T-helper 2 cell treated with Interferon-gamma antibody and Interleukin-4, amounts not matched to agents 5 μg/mL and 100 μg/mL, for 36 hours (primary cell): ENCODE results near the gene KMT2B.
A peak's percentile ranks its signal among the peaks of the same experiment; 100 is the strongest.

ENCODE experiments used
- DNase-seq: peaks from one replicate; pipeline ENCODE4 v3.0.0; 2021; ENCODE audit warnings: low spot score
- H3K27ac Mint-ChIP-seq: one replicate; pipeline ENCODE4 v1.8.0; 2021; ENCODE audit warnings: mild to moderate bottlenecking, mixed read lengths
- H3K27me3 Mint-ChIP-seq: one replicate; pipeline ENCODE4 v1.8.0; 2021; ENCODE audit warnings: low read depth, mixed read lengths
- H3K36me3 Mint-ChIP-seq: one replicate; pipeline ENCODE4 v1.8.0; 2021; ENCODE audit warnings: low read depth, mixed read lengths
- H3K4me1 Mint-ChIP-seq: one replicate; pipeline ENCODE4 v1.8.0; 2021; ENCODE audit warnings: low read depth, mixed read lengths
- H3K4me3 Mint-ChIP-seq: one replicate; pipeline ENCODE4 v1.8.0; 2022; ENCODE audit warnings: mild to moderate bottlenecking, moderate library complexity, mixed read lengths
- H3K9me3 Mint-ChIP-seq: one replicate; pipeline ENCODE4 v1.8.0; 2021; ENCODE audit warnings: mixed read lengths

Gene KMT2B

GRCh38 chr19:35695895-35696422, 21.8 kb upstream of the KMT2B start:
- H3K27ac Mint-ChIP-seq: no peak overlapping the region
- H3K27me3 Mint-ChIP-seq: no peaks in the 10 kb centered on the region
- no peak for DNase-seq
- H3K36me3 Mint-ChIP-seq: no peaks in the 10 kb centered on the region
- no peaks in the 10 kb centered on the region for H3K9me3 Mint-ChIP-seq
- H3K4me3 Mint-ChIP-seq: no peak overlapping the region
- peaks cover 12% of the 10 kb centered on the region for H3K4me1 Mint-ChIP-seq

GRCh38 chr19:35696835-35697234, 21.0 kb upstream of the KMT2B start:
- H3K4me1 Mint-ChIP-seq: peaks cover 12% of the 10 kb centered on the region
- no peak for DNase-seq

GRCh38 chr19:35702223-35703012, 15.4 kb upstream of the KMT2B start:
- peaks cover 6% of the 10 kb centered on the region for H3K4me1 Mint-ChIP-seq
- DNase-seq: peak; percentile 94
- peak overlapping the region; percentile 85 for H3K4me3 Mint-ChIP-seq
- peak overlapping the region; percentile 95 for H3K27ac Mint-ChIP-seq
- H3K36me3 Mint-ChIP-seq: no peaks in the 10 kb centered on the region
- no peaks in the 10 kb centered on the region for H3K9me3 Mint-ChIP-seq
- H3K27me3 Mint-ChIP-seq: no peaks in the 10 kb centered on the region

More at GRCh38 chr19:35696835-35697234, 21.0 kb upstream of the KMT2B start:
- H3K4me3 Mint-ChIP-seq: no peak overlapping the region
- H3K27me3 Mint-ChIP-seq: no peaks in the 10 kb centered on the region
- no peaks in the 10 kb centered on the region for H3K36me3 Mint-ChIP-seq
- no peaks in the 10 kb centered on the region for H3K9me3 Mint-ChIP-seq
- no peak overlapping the region for H3K27ac Mint-ChIP-seq

GRCh38 chr19:35703343-35703742, 14.5 kb upstream of the KMT2B start:
- H3K4me1 Mint-ChIP-seq: peaks cover 6% of the 10 kb centered on the region
- no peaks in the 10 kb centered on the region for H3K27me3 Mint-ChIP-seq
- H3K4me3 Mint-ChIP-seq: no peak overlapping the region
- no peaks in the 10 kb centered on the region for H3K36me3 Mint-ChIP-seq
- no peaks in the 10 kb centered on the region for H3K9me3 Mint-ChIP-seq
- no peak for DNase-seq
- H3K27ac Mint-ChIP-seq: no peak overlapping the region

GRCh38 chr19:35704218-35704617, 13.6 kb upstream of the KMT2B start, which contains the start of gene ZBTB32:
Gene ZBTB32 (plus strand): TSS chr19:35704558. CDS start chr19:35714627, 10,069 bp downstream.
- no peak within 1 kb of the TSS for H3K27ac Mint-ChIP-seq

GRCh38 chr19:35708391-35708790, 9.4 kb upstream of the KMT2B start:
- Mint-ChIP-seq H3K27me3 (no peaks in the 10 kb centered on the region), H3K4me1 (peaks cover 28% of the 10 kb centered on the region), H3K36me3 (peaks cover 2% of the 10 kb centered on the region), H3K9me3 (no peaks in the 10 kb centered on the region), H3K27ac (no peak overlapping the region), H3K4me3 (no peak overlapping the region)
- DNase-seq: no peak

More at GRCh38 chr19:35704218-35704617, 13.6 kb upstream of the KMT2B start, which contains the start of gene ZBTB32:
- no peaks in the 10 kb centered on the region for H3K9me3 Mint-ChIP-seq
- DNase-seq: peak; percentile 35
- H3K4me1 Mint-ChIP-seq: peaks cover 6% of the 10 kb centered on the region
- H3K36me3 Mint-ChIP-seq: no peaks in the 10 kb centered on the region
- H3K4me3 Mint-ChIP-seq: no peak within 1 kb of the TSS
- H3K27me3 Mint-ChIP-seq: no peaks in the 10 kb centered on the region

- Mint-ChIP-seq H3K27ac (peak overlapping the region; percentile 98), H3K27me3 (no peaks in the 10 kb centered on the region), H3K36me3 (peaks cover 18% of the 10 kb centered on the region), H3K4me3 (peak overlapping the region; percentile 71), H3K4me1 (peaks cover 47% of the 10 kb centered on the region), H3K9me3 (no peaks in the 10 kb centered on the region)
- DNase-seq: peak; percentile 80
Observed at GRCh38 chr19:35710784-35711723, 6.7 kb upstream of the KMT2B start.

- peak; percentile 85 for DNase-seq
- Mint-ChIP-seq H3K36me3 (peaks cover 25% of the 10 kb centered on the region), H3K27ac (peak overlapping the region; percentile 98), H3K9me3 (no peaks in the 10 kb centered on the region), H3K27me3 (no peaks in the 10 kb centered on the region), H3K4me1 (peaks cover 53% of the 10 kb centered on the region), H3K4me3 (peak overlapping the region; percentile 89)
Observed at GRCh38 chr19:35712567-35713505, 5.0 kb upstream of the KMT2B start.

GRCh38 chr19:35713506-35713850, 4.3 kb upstream of the KMT2B start:
- Mint-ChIP-seq H3K27ac (peak overlapping the region; percentile 98), H3K4me1 (peaks cover 53% of the 10 kb centered on the region), H3K36me3 (peaks cover 25% of the 10 kb centered on the region), H3K4me3 (peak overlapping the region; percentile 89), H3K27me3 (no peaks in the 10 kb centered on the region), H3K9me3 (no peaks in the 10 kb centered on the region)
- DNase-seq: no peak

- Mint-ChIP-seq H3K9me3 (no peaks in the 10 kb centered on the region), H3K27ac (peak overlapping the region; percentile 98), H3K4me3 (peak overlapping the region; percentile 89), H3K4me1 (peaks cover 55% of the 10 kb centered on the region), H3K27me3 (no peaks in the 10 kb centered on the region), H3K36me3 (peaks cover 27% of the 10 kb centered on the region)
- no peak for DNase-seq
Observed at GRCh38 chr19:35713904-35714495, 3.8 kb upstream of the KMT2B start.

GRCh38 chr19:35714601-35715354, 3.0 kb upstream of the KMT2B start:
- peaks cover 33% of the 10 kb centered on the region for H3K36me3 Mint-ChIP-seq
- H3K27me3 Mint-ChIP-seq: no peaks in the 10 kb centered on the region
- peak overlapping the region; percentile 98 for H3K27ac Mint-ChIP-seq
- no peaks in the 10 kb centered on the region for H3K9me3 Mint-ChIP-seq
- DNase-seq: no peak
- peaks cover 61% of the 10 kb centered on the region for H3K4me1 Mint-ChIP-seq
- peak overlapping the region; percentile 89 for H3K4me3 Mint-ChIP-seq

GRCh38 chr19:35715355-35715809, 2.4 kb upstream of the KMT2B start:
- peaks cover 57% of the 10 kb centered on the region for H3K4me1 Mint-ChIP-seq
- H3K27me3 Mint-ChIP-seq: no peaks in the 10 kb centered on the region
- peak overlapping the region; percentile 89 for H3K4me3 Mint-ChIP-seq
- H3K36me3 Mint-ChIP-seq: peaks cover 36% of the 10 kb centered on the region
- H3K9me3 Mint-ChIP-seq: no peaks in the 10 kb centered on the region
- peak overlapping the region; percentile 94 for H3K27ac Mint-ChIP-seq
- no peak for DNase-seq
